Activated CD4-positive, CD25-positive, alpha-beta regulatory T cell (primary cell): ENCODE measurements around the gene P2RY14.

Experiments
- DNase-seq, 4 experiments: peaks; one replicate each; lab custom pipeline; 2025; lab: John Stamatoyannopoulos, UW

P2RY14 gene

GRCh38 chr3:151214459-151214858 is 63.9 kb downstream of the P2RY14 start:
- DNase-seq, result no peak

GRCh38 chr3:151213881-151214280 is 64.5 kb downstream of the P2RY14 start:
- DNase-seq, result no peak

- no peak for DNase-seq
Observed at GRCh38 chr3:151213151-151213550, 65.2 kb downstream of the P2RY14 start.

GRCh38 chr3:151210676-151211381 is 67.5 kb downstream of the P2RY14 start:
- DNase-seq, result no peak

GRCh38 chr3:151209654-151210053 is 68.7 kb downstream of the P2RY14 start:
- DNase-seq, result no peak

- DNase-seq, result no peak
Observed at GRCh38 chr3:151206201-151206600, 72.1 kb downstream of the P2RY14 start.

- no peak for DNase-seq
Observed at GRCh38 chr3:151205482-151205881, 72.9 kb downstream of the P2RY14 start.

GRCh38 chr3:151204530-151205402 is 73.6 kb downstream of the P2RY14 start:
- DNase-seq, result no peak

GRCh38 chr3:151203051-151203420 is 75.3 kb downstream of the P2RY14 start, which contains the start of gene GPR171:
Gene GPR171 (minus strand): TSS chr3:151203216. CDS start chr3:151199386, 3,830 bp downstream.
- DNase-seq, result peak in 3 of 4 experiments; percentile 5 to 20 (median 8)

- DNase-seq, result no peak
Observed at GRCh38 chr3:151201051-151201730, 77.2 kb downstream of the P2RY14 start.

GRCh38 chr3:151200586-151200985 is 77.8 kb downstream of the P2RY14 start:
- no peak for DNase-seq

GRCh38 chr3:151199554-151200438 is 78.5 kb downstream of the P2RY14 start:
- no peak for DNase-seq

- no peak for DNase-seq
Observed at GRCh38 chr3:151198849-151199248, 79.5 kb downstream of the P2RY14 start.

- no peak for DNase-seq
Observed at GRCh38 chr3:151197981-151198767, 80.2 kb downstream of the P2RY14 start.

- no peak for DNase-seq
Observed at GRCh38 chr3:151197228-151197627, 81.1 kb downstream of the P2RY14 start.

GRCh38 chr3:151196434-151196833 is 81.9 kb downstream of the P2RY14 start:
- DNase-seq, result no peak

- DNase-seq, result no peak
Observed at GRCh38 chr3:151195826-151196225, 82.5 kb downstream of the P2RY14 start.

GRCh38 chr3:151192545-151192944 is 85.8 kb downstream of the P2RY14 start:
- no peak for DNase-seq

- DNase-seq, result no peak
Observed at GRCh38 chr3:151191095-151191494, 87.2 kb downstream of the P2RY14 start.

- no peak for DNase-seq
Observed at GRCh38 chr3:151183265-151183671, 95.1 kb downstream of the P2RY14 start.
